HEK293 (cell line): ENCODE results near the gene SIN3A.
A peak's percentile ranks its signal among the peaks of the same experiment; 100 is the strongest.

Experiments used
- EGR2 ChIP-seq: fragments of 450-650 bp; formaldehyde crosslinking; IDR thresholded peaks from 2 replicates; pipeline ENCODE4 v1.5.1; 2016; ENCODE audit warnings: low read depth, missing biosample characterization, missing genetic modification characterization
- ELK4 ChIP-seq: IDR thresholded peaks from 2 replicates; pipeline ENCODE4 v1.6.1; 2011; ENCODE audit warnings: mild to moderate bottlenecking, low read depth, low read length, borderline replicate concordance
- GFI1B ChIP-seq: fragments of 450-650 bp; formaldehyde crosslinking; IDR thresholded peaks from 2 replicates; pipeline ENCODE4 v1.5.1; 2016; ENCODE audit warnings: missing biosample characterization, missing genetic modification characterization
- HOXC10 ChIP-seq: sonication (generic); formaldehyde crosslinking; IDR thresholded peaks from 2 replicates; pipeline ENCODE4 v1.8.1; 2023; ENCODE audit warnings: mild to moderate bottlenecking, missing genetic modification reagents
- KLF16 ChIP-seq: fragments of 450-650 bp; formaldehyde crosslinking; IDR thresholded peaks from 2 replicates; pipeline ENCODE4 v1.5.1; 2017; ENCODE audit warnings: missing biosample characterization, missing genetic modification characterization
- MZF1 ChIP-seq: fragments of 450-650 bp; formaldehyde crosslinking; IDR thresholded peaks from 2 replicates; pipeline ENCODE4 v1.5.1; 2017; ENCODE audit warnings: missing biosample characterization, missing genetic modification characterization, borderline replicate concordance
- OSR2 ChIP-seq: fragments of 450-650 bp; formaldehyde crosslinking; IDR thresholded peaks from 2 replicates; pipeline ENCODE4 v1.5.1; 2016; ENCODE audit warnings: missing biosample characterization, missing genetic modification characterization
- RBAK ChIP-seq: fragments of 450-650 bp; formaldehyde crosslinking; IDR thresholded peaks from 2 replicates; pipeline ENCODE4 v1.5.1; 2016; ENCODE audit warnings: missing biosample characterization, missing genetic modification characterization
- SP3 ChIP-seq: fragments of 450-650 bp; formaldehyde crosslinking; IDR thresholded peaks from 2 replicates; pipeline ENCODE4 v1.5.1; 2016; ENCODE audit warnings: missing biosample characterization, missing genetic modification characterization
- TCF7L2 ChIP-seq: IDR thresholded peaks from 2 replicates; pipeline ENCODE4 v1.6.1; 2011; ENCODE audit warnings: low read depth, mild to moderate bottlenecking, inconsistent platforms, low read length, moderate library complexity, borderline replicate concordance
- WT1 ChIP-seq: fragments of 450-650 bp; formaldehyde crosslinking; IDR thresholded peaks from 2 replicates; pipeline ENCODE4 v1.5.1; 2016; ENCODE audit warnings: missing biosample characterization, missing genetic modification characterization
- YY1 ChIP-seq: fragments of 450-650 bp; formaldehyde crosslinking; IDR thresholded peaks from 2 replicates; pipeline ENCODE4 v1.5.1; 2018; ENCODE audit warnings: missing biosample characterization, missing genetic modification characterization
- ZBTB17 ChIP-seq: fragments of 450-650 bp; formaldehyde crosslinking; IDR thresholded peaks from 2 replicates; pipeline ENCODE4 v1.5.1; 2016; ENCODE audit warnings: missing biosample characterization, missing genetic modification characterization
- ZBTB21 ChIP-seq: fragments of 450-650 bp; formaldehyde crosslinking; IDR thresholded peaks from 2 replicates; pipeline ENCODE4 v1.5.1; 2017; ENCODE audit warnings: missing biosample characterization, missing genetic modification characterization
- ZBTB44 ChIP-seq: fragments of 450-650 bp; IDR thresholded peaks from 2 replicates; pipeline ENCODE4 v1.5.1; 2018; ENCODE audit warnings: missing biosample characterization, mild to moderate bottlenecking, missing genetic modification characterization
- ZNF138 ChIP-seq: fragments of 450-650 bp; formaldehyde crosslinking; IDR thresholded peaks from 2 replicates; pipeline ENCODE4 v1.5.1; 2016; ENCODE audit warnings: missing biosample characterization, missing genetic modification characterization, borderline replicate concordance
- ZNF174 ChIP-seq: fragments of 450-650 bp; formaldehyde crosslinking; IDR thresholded peaks from 2 replicates; pipeline ENCODE4 v1.5.0; 2017; ENCODE audit warnings: missing biosample characterization, mild to moderate bottlenecking, missing genetic modification characterization
- ZNF175 ChIP-seq: fragments of 450-650 bp; formaldehyde crosslinking; IDR thresholded peaks from 2 replicates; pipeline ENCODE4 v1.5.1; 2016; ENCODE audit warnings: missing biosample characterization, missing genetic modification characterization
- ZNF292 ChIP-seq: fragments of 450-650 bp; formaldehyde crosslinking; IDR thresholded peaks from 2 replicates; pipeline ENCODE4 v1.5.1; 2016; ENCODE audit warnings: low read depth, missing biosample characterization, missing genetic modification characterization, borderline replicate concordance
- ZNF302 ChIP-seq: fragments of 450-650 bp; formaldehyde crosslinking; IDR thresholded peaks from 2 replicates; pipeline ENCODE4 v1.5.1; 2016; ENCODE audit warnings: missing biosample characterization, missing genetic modification characterization, low read depth
- ZNF324 ChIP-seq: fragments of 450-650 bp; formaldehyde crosslinking; IDR thresholded peaks from 2 replicates; pipeline ENCODE4 v1.5.1; 2016; ENCODE audit warnings: missing biosample characterization, missing genetic modification characterization
- ZNF354C ChIP-seq: fragments of 450-650 bp; formaldehyde crosslinking; IDR thresholded peaks from 2 replicates; pipeline ENCODE4 v1.5.1; 2016; ENCODE audit warnings: missing biosample characterization, missing genetic modification characterization, low read depth, borderline replicate concordance
- ZNF37A ChIP-seq: fragments of 450-650 bp; IDR thresholded peaks from 2 replicates; pipeline ENCODE4 v1.5.1; 2018; ENCODE audit warnings: missing biosample characterization, missing genetic modification characterization
- ZNF404 ChIP-seq: fragments of 450-650 bp; formaldehyde crosslinking; IDR thresholded peaks from 2 replicates; pipeline ENCODE4 v1.5.1; 2017; ENCODE audit warnings: missing biosample characterization, missing genetic modification characterization
- ZNF416 ChIP-seq: fragments of 450-650 bp; formaldehyde crosslinking; IDR thresholded peaks from 2 replicates; pipeline ENCODE4 v1.5.1; 2016; ENCODE audit warnings: missing biosample characterization, missing genetic modification characterization
- ZNF426 ChIP-seq: fragments of 450-650 bp; formaldehyde crosslinking; IDR thresholded peaks from 2 replicates; pipeline ENCODE4 v1.5.1; 2017; ENCODE audit warnings: missing biosample characterization, missing genetic modification characterization, mild to moderate bottlenecking, inconsistent platforms, moderate library complexity
- ZNF514 ChIP-seq: fragments of 450-650 bp; formaldehyde crosslinking; IDR thresholded peaks from 2 replicates; pipeline ENCODE4 v1.5.1; 2016; ENCODE audit warnings: missing biosample characterization, missing genetic modification characterization
- ZNF558 ChIP-seq: fragments of 450-650 bp; formaldehyde crosslinking; IDR thresholded peaks from 2 replicates; pipeline ENCODE4 v1.5.1; 2016; ENCODE audit warnings: missing biosample characterization, missing genetic modification characterization
- ZNF596 ChIP-seq: fragments of 450-650 bp; IDR thresholded peaks from 2 replicates; pipeline ENCODE4 v1.5.0; 2018; ENCODE audit warnings: missing biosample characterization, mild to moderate bottlenecking, missing genetic modification characterization, moderate library complexity
- ZNF621 ChIP-seq: fragments of 450-650 bp; formaldehyde crosslinking; IDR thresholded peaks from 2 replicates; pipeline ENCODE4 v1.5.1; 2017; ENCODE audit warnings: missing biosample characterization, missing genetic modification characterization
- ZNF654 ChIP-seq: fragments of 450-650 bp; formaldehyde crosslinking; IDR thresholded peaks from 2 replicates; pipeline ENCODE4 v1.5.1; 2016; ENCODE audit warnings: low read depth, missing biosample characterization, missing genetic modification characterization
- ZNF692 ChIP-seq: fragments of 450-650 bp; formaldehyde crosslinking; IDR thresholded peaks from 2 replicates; pipeline ENCODE4 v1.5.1; 2016; ENCODE audit warnings: missing biosample characterization, missing genetic modification characterization
- ZNF76 ChIP-seq: fragments of 450-650 bp; formaldehyde crosslinking; IDR thresholded peaks from 2 replicates; pipeline ENCODE4; 2016; ENCODE audit warnings: low read depth, missing biosample characterization, missing genetic modification characterization, borderline replicate concordance
- TF ChIP-seq, protein P1 (sequence below): fragments of 450-650 bp; formaldehyde crosslinking; IDR thresholded peaks from 2 replicates; pipeline ENCODE4; 2016; ENCODE audit warnings: missing biosample characterization, missing genetic modification characterization
- TF ChIP-seq, protein P2 (sequence below): fragments of 450-650 bp; formaldehyde crosslinking; optimal IDR thresholded peaks from 2 replicates; pipeline ENCODE3; 2016; ENCODE audit warnings: missing biosample characterization, mild to moderate bottlenecking, missing genetic modification characterization

The SIN3A gene

GRCh38 chr15:75367913-75368688 is 83.4 kb downstream of the SIN3A start, which contains the start of gene MAN2C1 (continued):
- TF ChIP-seq, protein P1, sequence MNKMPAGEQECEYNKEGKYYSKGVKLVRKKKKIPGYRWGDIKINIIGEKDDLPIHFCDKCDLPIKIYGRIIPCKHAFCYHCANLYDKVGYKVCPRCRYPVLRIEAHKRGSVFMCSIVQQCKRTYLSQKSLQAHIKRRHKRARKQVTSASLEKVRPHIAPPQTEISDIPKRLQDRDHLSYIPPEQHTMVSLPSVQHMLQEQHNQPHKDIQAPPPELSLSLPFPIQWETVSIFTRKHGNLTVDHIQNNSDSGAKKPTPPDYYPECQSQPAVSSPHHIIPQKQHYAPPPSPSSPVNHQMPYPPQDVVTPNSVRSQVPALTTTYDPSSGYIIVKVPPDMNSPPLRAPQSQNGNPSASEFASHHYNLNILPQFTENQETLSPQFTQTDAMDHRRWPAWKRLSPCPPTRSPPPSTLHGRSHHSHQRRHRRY, result 0 out of 2 replicates have a peak, but pooled peaks have one; percentile 15
- TF ChIP-seq WT1 (tag by site-specific recombination) (peak; percentile 72), ZNF302 (tag by site-specific recombination) (0 out of 2 replicates have a peak, but pooled peaks have one; percentile 32), ZNF654 (tag by site-specific recombination) (peak; percentile 69), ZNF416 (tag by site-specific recombination) (no peak), ZNF596 (tag by site-specific recombination) (peak; percentile 55; the same call in 1 of the 2 replicates), ZNF292 (tag by site-specific recombination) (no peak), MZF1 (peak; percentile 68; the same call in 1 of the 2 replicates), ZNF37A (no peak), ZNF175 (no peak), OSR2 (peak; percentile 85), ZNF426 (no peak), ZNF621 (tag by site-specific recombination) (no peak), ZNF558 (peak; percentile 75), ZNF76 (peak; percentile 88), ZNF354C (tag by site-specific recombination) (no peak), ZNF324 (peak; percentile 98), ELK4 (no peak; the same call in 1 of the 2 replicates), ZNF404 (no peak), GFI1B (peak; percentile 47; the same call in 1 of the 2 replicates), ZNF514 (tag by site-specific recombination) (no peak; the same call in 1 of the 2 replicates), YY1 (tag by site-specific recombination) (peak; percentile 98), ZBTB44 (tag by site-specific recombination) (peak; percentile 70; the same call in 1 of the 2 replicates), ZBTB17 (tag by site-specific recombination) (peak; percentile 92), SP3 (tag by site-specific recombination) (peak; percentile 96), ZBTB21 (tag by site-specific recombination) (peak; percentile 74), HOXC10 (CRISPR knock-in tag) (no peak), RBAK (tag by site-specific recombination) (no peak; the same call in 1 of the 2 replicates), ZNF138 (no peak), ZNF692 (peak; percentile 89), KLF16 (tag by site-specific recombination) (peak; percentile 95), EGR2 (peak; percentile 92), ZNF174 (no peak), TCF7L2 (no peak)
- TF ChIP-seq, protein P2, sequence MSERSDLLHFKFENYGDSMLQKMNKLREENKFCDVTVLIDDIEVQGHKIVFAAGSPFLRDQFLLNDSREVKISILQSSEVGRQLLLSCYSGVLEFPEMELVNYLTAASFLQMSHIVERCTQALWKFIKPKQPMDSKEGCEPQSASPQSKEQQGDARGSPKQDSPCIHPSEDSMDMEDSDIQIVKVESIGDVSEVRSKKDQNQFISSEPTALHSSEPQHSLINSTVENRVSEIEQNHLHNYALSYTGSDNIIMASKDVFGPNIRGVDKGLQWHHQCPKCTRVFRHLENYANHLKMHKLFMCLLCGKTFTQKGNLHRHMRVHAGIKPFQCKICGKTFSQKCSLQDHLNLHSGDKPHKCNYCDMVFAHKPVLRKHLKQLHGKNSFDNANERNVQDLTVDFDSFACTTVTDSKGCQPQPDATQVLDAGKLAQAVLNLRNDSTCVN, result peak; percentile 73
